IMR-90 (cell line): ENCODE data around the gene EIF2A. TPM values are rescaled to one million over a fixed set of nuclear protein-coding genes. Genes with fewer than 3 reads are reported as not detected.

Experiments used
- ATAC-seq: fragments of 200-7000 bp; cut with Tn5 transposase; 2 replicates; pipeline ENCODE4 v1.9.1; 2020; ENCODE audit warnings: low read depth, mild to moderate bottlenecking, moderate library complexity
- BruUV-seq: library from RNA; stranded (reverse); fragments of 400-500 nt; replicated peaks from 2 replicates; lab custom pipeline; 2021; lab: Mats Ljungman, UMichigan
- CTCF ChIA-PET: fragments of 300-600 bp; formaldehyde crosslinking; extraction: SDS; loops from one replicate; lab custom pipeline; 2021; ENCODE audit warnings: antibody characterized with exemption; lab: Yijun Ruan, JAX
- POLR2A ChIA-PET: fragments of 300-600 bp; sonication (Branson Sonifier 250); formaldehyde crosslinking; loops from one replicate; lab custom pipeline; 2022; ENCODE audit warnings: antibody characterized with exemption; ENCODE audit not compliant: unreplicated experiment; lab: Charles Lee
- DNase-seq: peaks from one replicate; pipeline ENCODE4 v3.0.0; 2013
- H2AFZ ChIP-seq: replicated peaks from 2 replicates; pipeline ENCODE3; 2013; ENCODE audit warnings: low read length, mild to moderate bottlenecking; ENCODE audit not compliant: poor library complexity
- H2AK5ac ChIP-seq: 2 replicates; pipeline ENCODE4 v1.6.1; 2013; ENCODE audit warnings: low read depth, low read length, inconsistent platforms
- H2AK9ac ChIP-seq: replicated peaks from 2 replicates; pipeline ENCODE3; 2013; ENCODE audit warnings: mild to moderate bottlenecking, low read depth, low read length, moderate library complexity; ENCODE audit not compliant: poor library complexity
- H2BK120ac ChIP-seq: 2 replicates; pipeline ENCODE4 v1.6.1; 2013; ENCODE audit warnings: low read depth, low read length, inconsistent platforms
- H2BK15ac ChIP-seq: 3 replicates; pipeline ENCODE4 v1.6.1; 2013; ENCODE audit warnings: low read depth, low read length, inconsistent platforms
- H2BK20ac ChIP-seq: 2 replicates; pipeline ENCODE4 v1.6.1; 2013; ENCODE audit warnings: low read depth, mild to moderate bottlenecking, inconsistent platforms, low read length, moderate library complexity
- H2BK5ac ChIP-seq: 2 replicates; pipeline ENCODE4 v1.6.1; 2013; ENCODE audit warnings: mild to moderate bottlenecking, low read depth, low read length, inconsistent platforms; ENCODE audit not compliant: poor library complexity, severe bottlenecking
- H3K14ac ChIP-seq: replicated peaks from 2 replicates; pipeline ENCODE4 v1.6.1; 2013; ENCODE audit warnings: low read depth, low read length, inconsistent platforms
- H3K18ac ChIP-seq: 2 replicates; pipeline ENCODE4 v1.6.1; 2013; ENCODE audit warnings: low read depth, low read length, control low read depth
- H3K23ac ChIP-seq: 2 replicates; pipeline ENCODE4 v1.6.1; 2013; ENCODE audit warnings: low read depth, low read length, inconsistent platforms
- H3K27ac ChIP-seq: 2 replicates; pipeline ENCODE4 v1.5.1; 2013; ENCODE audit warnings: mild to moderate bottlenecking, control low read depth, low read length; ENCODE audit not compliant: insufficient read depth
- H3K27me3 ChIP-seq: 2 replicates; pipeline ENCODE4 v1.6.1; 2013; ENCODE audit warnings: low read length; ENCODE audit not compliant: control insufficient read depth, insufficient read depth
- H3K36me3 ChIP-seq: 2 replicates; pipeline ENCODE4 v1.6.1; 2013; ENCODE audit warnings: low read length, mixed read lengths; ENCODE audit not compliant: control insufficient read depth, insufficient read depth
- H3K4ac ChIP-seq: 2 replicates; pipeline ENCODE4 v1.6.1; 2013; ENCODE audit warnings: low read depth, low read length, inconsistent platforms
- H3K4me1 ChIP-seq: 2 replicates; pipeline ENCODE4 v1.6.1; 2013; ENCODE audit warnings: low read length, mixed read lengths; ENCODE audit not compliant: control insufficient read depth, insufficient read depth
- H3K4me2 ChIP-seq: 2 replicates; pipeline ENCODE4 v1.6.1; 2013; ENCODE audit warnings: low read depth, mild to moderate bottlenecking, control low read depth, low read length, moderate library complexity
- H3K4me3 ChIP-seq: 2 replicates; pipeline ENCODE4 v1.5.1; 2013; ENCODE audit warnings: low read depth, mild to moderate bottlenecking, control low read depth, low read length, moderate library complexity; ENCODE audit not compliant: insufficient read depth
- H3K56ac ChIP-seq: 2 replicates; pipeline ENCODE4 v1.6.1; 2013; ENCODE audit warnings: low read length, inconsistent platforms; ENCODE audit not compliant: insufficient read depth; ENCODE audit errors: extremely low read depth
- H3K79me1 ChIP-seq, 2 experiments: 2 replicates each; pipeline ENCODE4 v1.6.1; 2013; ENCODE audit warnings: low read length in 2 of 2, inconsistent platforms in 1 of 2, low read depth in 1 of 2
- H3K9ac ChIP-seq: 2 replicates; pipeline ENCODE4 v1.6.1; 2013; ENCODE audit warnings: low read depth, low read length, control low read depth
- H3K9me1 ChIP-seq: 2 replicates; pipeline ENCODE4 v1.6.1; 2013; ENCODE audit warnings: low read length, inconsistent platforms; ENCODE audit not compliant: insufficient read depth
- H3K9me3 ChIP-seq: 2 replicates; pipeline ENCODE4 v1.6.1; 2013; ENCODE audit warnings: low read length; ENCODE audit not compliant: control insufficient read depth, insufficient read depth
- H4K20me1 ChIP-seq: 2 replicates; pipeline ENCODE4 v1.6.1; 2013; ENCODE audit warnings: low read length, inconsistent platforms; ENCODE audit not compliant: insufficient read depth
- H4K5ac ChIP-seq: 2 replicates; pipeline ENCODE4 v1.6.1; 2013; ENCODE audit warnings: mild to moderate bottlenecking, low read depth, low read length, control low read depth
- H4K8ac ChIP-seq, 2 experiments: 2 replicates each; pipeline ENCODE4 v1.6.1; 2013; ENCODE audit warnings: low read depth in 2 of 2, low read length in 2 of 2, control low read depth in 1 of 2, inconsistent platforms in 1 of 2
- H4K91ac ChIP-seq: 2 replicates; pipeline ENCODE4 v1.6.1; 2013; ENCODE audit warnings: low read depth, low read length, inconsistent platforms; ENCODE audit not compliant: insufficient read depth
- FOS ChIP-seq: fragments of 150-350 bp; IDR thresholded peaks from 2 replicates; pipeline ENCODE4 v1.6.1; 2016; ENCODE audit warnings: low read depth, low read length
- WGBS, 2 experiments: methylation state at CpG; one replicate each; pipeline versions ENCODE4 v1.1.5 to v1.1.7; 2013; ENCODE audit warnings: missing lambda C conversion rate in 2 of 2; ENCODE audit not compliant: insufficient read length in 1 of 2; ENCODE audit errors: extremely low coverage in 2 of 2; 5-methylcytosine and 5-hydroxymethylcytosine counted together
- dilution Hi-C: fragments of 300-500 bp; cut with HindIII; formaldehyde crosslinking; loops from one replicate; pipeline ENCODE4 v1.14.3; 2018; ENCODE audit warnings: low sequenced_read_pairs; ENCODE audit not compliant: unreplicated experiment
- in situ Hi-C: fragments of 300-500 bp; cut with MboI; formaldehyde crosslinking; loops from 3 replicates; pipeline ENCODE4 v1.14.3; 2019; ENCODE audit warnings: low sequenced_read_pairs, inconsistent platforms, mixed read lengths
- intact Hi-C: fragments of 100-400 bp; cut with micrococcal nuclease; formaldehyde crosslinking; loops from 2 replicates; pipeline ENCODE4 v1.10.0; 2022
- polyA plus RNA-seq, 3 experiments: library from polyadenylated mRNA; depleted of rRNA; stranded (reverse); fragments of >200 nt; gene quantifications; 2 replicates each; pipeline ENCODE4 v1.2.3, GENCODE V29; 2012; ENCODE audit warnings: low replicate concordance in 1 of 3
- total RNA-seq: library from RNA; depleted of rRNA; stranded (reverse); fragments of >200 nt; gene quantifications from 2 replicates; pipeline ENCODE4 v1.2.3, GENCODE V29; 2012

Gene EIF2A
- total and polyA plus RNA-seq, 2 of the 4 experiments (the other 2 are of a cell fraction): 61.2 to 166 TPM

GRCh38 chr3:150631515-150632221, 85.1 kb downstream of the EIF2A start:
- H2BK5ac ChIP-seq: no peak overlapping the region
- H3K4ac ChIP-seq: no peak overlapping the region
- no peak overlapping the region for H3K14ac ChIP-seq
- BruUV-seq: no TSS peak
- DNase-seq (no peak), ATAC-seq (no peak)
- POLR2A ChIA-PET: no interaction called here
- CTCF ChIA-PET: no interaction called here
- no peaks in the 10 kb centered on the region for H4K20me1 ChIP-seq
- H3K4me2 ChIP-seq: no peak overlapping the region
- dilution Hi-C loops: no loop called here
- no peak overlapping the region for H3K4me3 ChIP-seq
- in situ Hi-C loops: no loop called here
- no peaks in the 10 kb centered on the region for H3K27me3 ChIP-seq
- no peak overlapping the region for H4K91ac ChIP-seq
- intact Hi-C loops: no loop called here
- no peak overlapping the region for H2AK5ac ChIP-seq
- no peaks in the 10 kb centered on the region; the same call in 1 of the 2 replicates for H3K9me1 ChIP-seq
- no peak overlapping the region for H2BK15ac ChIP-seq
- peaks cover 7% of the 10 kb centered on the region for H3K36me3 ChIP-seq
- H3K9ac ChIP-seq: no peak overlapping the region
- no peak overlapping the region for H3K27ac ChIP-seq
- no peak overlapping the region for H2AFZ ChIP-seq
- no peak overlapping the region for H3K18ac ChIP-seq
- no peak overlapping the region for H3K56ac ChIP-seq
- H3K23ac ChIP-seq: no peak overlapping the region
- 88% methylated on average over 3 of the region's 7 CpGs; no CpG with 5 or more reads in 1 of the 2 experiments for WGBS, 2 experiments
- H4K5ac ChIP-seq: no peak overlapping the region
- H3K4me1 ChIP-seq: peaks cover 2% of the 10 kb centered on the region; the same call in 1 of the 2 replicates
- TF ChIP-seq FOS: no peak
- no peak overlapping the region for H2BK20ac ChIP-seq
- H3K79me1 ChIP-seq: 0 out of 4 replicates have a peak, but pooled peaks cover 0 to 3% of the 10 kb centered on the region in 2 experiments
- H2AK9ac ChIP-seq: no peak overlapping the region
- H2BK120ac ChIP-seq: no peak overlapping the region
- no peak overlapping the region for H4K8ac ChIP-seq
- H3K9me3 ChIP-seq: no peaks in the 10 kb centered on the region
